Ovary (tissue), 9 donors: Measurements from ENCODE around the gene CPXM2. TPM values are rescaled to one million over a fixed set of nuclear protein-coding genes. Genes with fewer than 3 reads are reported as not detected.
"Not testable (repeated sequence)": the region's sequence is repeated elsewhere in the genome, so short reads cannot be mapped to it uniquely, and the experiment has no call there.

Experiments used
- DNase-seq, 5 donors: peaks; one replicate each; pipeline ENCODE4 v3.0.0-alpha.2; 2019 to 2020
- H3K27ac ChIP-seq, 2 donors: fragments of 200-600 bp; one replicate each; pipeline versions ENCODE4 v1.5.1 to v1.8.0; 2019 to 2022
- H3K27me3 ChIP-seq: fragments of 200-600 bp; one replicate; pipeline ENCODE4 v1.8.0; 2022
- H3K36me3 ChIP-seq: fragments of 200-600 bp; sonication (generic); one replicate; pipeline ENCODE4 v1.5.1; 2019
- H3K4me1 ChIP-seq: one replicate; pipeline ENCODE4 v1.8.1; 2013; ENCODE audit warnings: mild to moderate bottlenecking, moderate library complexity; ENCODE audit not compliant: insufficient read depth
- H3K4me3 ChIP-seq: fragments of 200-600 bp; sonication (generic); one replicate; pipeline ENCODE4 v1.5.1; 2017
- H3K9me3 ChIP-seq, 2 donors: fragments of 200-600 bp in 1 of 2; sonication (generic) in 1 of 2; one replicate each; pipeline versions ENCODE4 v1.5.1 to v1.8.1; 2013 to 2019; ENCODE audit warnings: mild to moderate bottlenecking in 1 of 2, moderate library complexity in 1 of 2
- CTCF ChIP-seq, 3 donors: fragments of 450-650 bp in 2 of 3; fragments of 200-600 bp in 1 of 3; IDR thresholded peaks; one replicate each; pipeline versions ENCODE4 v1.5.1 to v1.8.0; 2016 to 2022; ENCODE audit warnings: antibody characterized with exemption in 3 of 3, mild to moderate bottlenecking in 1 of 3
- EP300 ChIP-seq: sonication (generic); formaldehyde crosslinking; IDR thresholded peaks from one replicate; pipeline ENCODE4 v1.6.1; 2017; ENCODE audit warnings: antibody characterized with exemption
- POLR2A ChIP-seq: fragments of 450-650 bp; IDR thresholded peaks from one replicate; pipeline ENCODE4 v1.6.1; 2017; ENCODE audit warnings: antibody characterized with exemption, mild to moderate bottlenecking, moderate library complexity
- WGBS, 3 donors: extraction: QIAGEN DNeasy Blood & Tissue Kit in 1 of 3; methylation state at CpG; one replicate each; pipeline versions ENCODE4 v1.1.5 to v1.1.7; 2013 to 2017; 5-methylcytosine and 5-hydroxymethylcytosine counted together
- intact Hi-C, 4 donors: fragments of 100-400 bp; cut with DNase I; formaldehyde crosslinking; loops; one replicate each; pipeline versions ENCODE4 v1.11.0 to v1.15.1; 2022 to 2023
- polyA plus RNA-seq, 2 donors: library from polyadenylated mRNA; stranded (reverse); fragments of 200-250 nt in 1 of 2; fragments of 350-450 nt in 1 of 2; fragmentation: Illumina TruSeq in 1 of 2; extraction: RNeasy Lipid Tissue Mini Kit (QIAGEN cat#74804) in 1 of 2; gene quantifications; one replicate each; pipeline ENCODE4 v1.2.3, GENCODE V29; 2013 to 2014
- total RNA-seq, 7 donors: library from RNA; depleted of rRNA in 2 of 7; stranded (reverse); fragments of >200 nt in 2 of 7; fragmentation: NEBNext Ultra II Directional in 3 of 7; extraction: Animal tissue kit (Norgen Biotek cat#: 25700) in 3 of 7; gene quantifications; one replicate each; pipeline versions ENCODE4 v1.1.0 to v1.2.4, GENCODE V29; 2016 to 2023
- donor health status: DM: no; HTN: no; CAD: no; lungs with moderate emphysema.
- donor health status: DM: no; HTN: no; CAD: no.
- donor health status: Bipolar disorder and iron deficiency.
- donor health status: DM: yes; HTN: yes; CAD: no.
- donor health status: DM: no; HTN: no; CAD: no.
- donor health status: DM: yes; HTN: yes; CAD: no.

Gene CPXM2
- total and polyA plus RNA-seq, 9 donors, result 5.5 to 66.0 (median 13.3) TPM

DNA sequence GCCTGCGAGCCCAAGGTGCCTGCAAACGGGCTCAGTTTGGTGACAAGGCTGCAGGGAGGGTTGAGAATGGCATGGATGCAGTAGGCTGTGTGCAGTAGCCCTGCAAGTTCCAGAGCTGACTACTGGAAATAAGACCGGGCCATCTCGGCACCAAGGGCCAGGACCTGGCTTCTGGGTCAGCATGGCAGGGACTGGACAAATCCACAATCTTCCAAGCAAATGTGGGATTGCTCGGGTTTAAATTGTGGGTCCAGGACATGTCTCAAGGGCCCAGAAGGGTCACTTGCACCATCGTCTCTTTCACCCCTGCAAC, 147.4 kb downstream of the CPXM2 start:
- Histone ChIP-seq H3K4me1 (no peaks in the 10 kb centered on the region), H3K9me3 (no peaks in the 10 kb centered on the region), H3K27ac (no peak overlapping the region), H3K4me3 (no peak overlapping the region), H3K27me3 (no peaks in the 10 kb centered on the region), H3K36me3 (no peaks in the 10 kb centered on the region)
- DNase-seq, result no peak
- no peak for TF ChIP-seq POLR2A
- no peak for TF ChIP-seq CTCF (IDR thresholded peaks at IDR 0.05)
- TF ChIP-seq EP300, result no peak
- WGBS, 3 donors, result 71 to 74% (median 72%) methylated on average over 6 of the region's 6 CpGs
- intact Hi-C loops, result no loop called here

GRCh38 chr10:123743441-123744223, 148.0 kb downstream of the CPXM2 start:
- no peak for DNase-seq
- Histone ChIP-seq H3K9me3 (no peaks in the 10 kb centered on the region), H3K36me3 (no peaks in the 10 kb centered on the region), H3K27ac (no peak overlapping the region), H3K4me3 (no peak overlapping the region), H3K27me3 (no peaks in the 10 kb centered on the region), H3K4me1 (no peaks in the 10 kb centered on the region)
- 32 to 41% (median 34%) methylated on average over 13 of the region's 13 CpGs for whole genome bisulfite sequencing, 3 donors
- TF ChIP-seq EP300 (no peak), CTCF (IDR thresholded peaks at IDR 0.05) (no peak), POLR2A (no peak)
- intact Hi-C loops, result no loop called here

DNA sequence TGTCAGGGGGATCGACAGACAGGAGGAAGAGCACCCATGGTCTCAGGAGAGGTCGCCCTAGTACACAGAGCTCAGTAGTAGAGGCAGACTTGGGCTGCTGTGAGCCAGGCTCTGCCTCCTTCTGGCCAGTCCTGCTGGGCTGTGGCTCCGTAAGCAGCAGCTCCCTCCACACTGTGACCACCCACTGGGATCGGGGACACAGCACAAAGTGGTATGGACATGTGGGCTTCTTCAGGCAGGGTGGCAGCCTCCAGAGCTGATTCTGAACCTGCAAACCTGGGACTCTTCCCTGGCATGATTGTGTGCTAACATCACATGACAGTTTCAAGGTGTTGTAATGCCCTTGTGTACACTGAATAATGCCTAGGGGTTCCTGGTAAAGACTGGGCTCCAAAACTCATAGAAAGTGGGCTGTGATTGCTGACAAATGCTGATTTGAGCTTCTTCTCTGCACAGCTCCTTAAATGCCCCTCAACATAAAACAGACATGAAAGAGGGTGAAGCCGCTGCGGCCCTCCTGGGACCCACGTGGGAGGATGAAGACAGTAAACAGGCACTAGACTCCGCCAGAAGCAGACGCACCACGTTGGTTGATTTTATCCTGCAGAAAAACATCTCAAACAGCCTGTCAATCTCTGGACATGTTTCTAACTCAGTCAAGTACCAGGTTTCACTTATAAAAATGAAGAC, 148.7 kb downstream of the CPXM2 start:
- no peak for DNase-seq
- no peaks in the 10 kb centered on the region for H3K4me1 ChIP-seq
- no peak overlapping the region for H3K27ac ChIP-seq
- H3K27me3 ChIP-seq, result no peaks in the 10 kb centered on the region
- H3K4me3 ChIP-seq, result no peak overlapping the region
- no peak for TF ChIP-seq EP300
- TF ChIP-seq POLR2A, result no peak
- intact Hi-C loops, result no loop called here
- no peaks in the 10 kb centered on the region for H3K9me3 ChIP-seq
- WGBS, 3 donors, result 47 to 52% (median 50%) methylated on average over 10 of the region's 10 CpGs
- no peaks in the 10 kb centered on the region for H3K36me3 ChIP-seq

GRCh38 chr10:123741711-123742110, 149.9 kb downstream of the CPXM2 start:
- no peaks in the 10 kb centered on the region for H3K4me1 ChIP-seq
- intact Hi-C loops, result no loop called here
- H3K27ac ChIP-seq, result no peak overlapping the region
- no peaks in the 10 kb centered on the region for H3K27me3 ChIP-seq
- H3K4me3 ChIP-seq, result no peak overlapping the region
- no peaks in the 10 kb centered on the region for H3K9me3 ChIP-seq
- WGBS, 3 donors, result 89 to 92% (median 91%) methylated on average over 5 of the region's 5 CpGs
- DNase-seq, result no peak
- H3K36me3 ChIP-seq, result no peaks in the 10 kb centered on the region
- no peak for TF ChIP-seq POLR2A
- no peak for TF ChIP-seq CTCF (IDR thresholded peaks at IDR 0.05)
- no peak for TF ChIP-seq EP300

DNA sequence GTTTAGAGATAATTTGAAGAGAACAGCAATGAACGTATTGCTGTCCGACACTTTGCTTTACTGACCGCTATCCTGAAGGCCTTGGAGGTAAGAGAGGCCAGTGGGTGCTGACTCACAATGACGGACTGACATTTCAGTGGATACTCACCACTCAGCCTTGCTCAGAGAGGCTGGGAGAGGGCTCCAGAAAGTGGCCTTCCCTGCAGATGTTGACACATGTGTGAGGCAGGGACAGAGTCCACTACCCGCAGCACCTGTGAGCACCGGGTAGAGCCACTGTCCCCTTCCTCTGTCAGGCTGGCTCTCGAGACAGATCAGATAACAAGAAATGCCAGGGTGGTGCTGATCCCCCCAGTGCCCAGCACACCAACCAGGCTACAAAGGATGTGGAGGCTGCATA, 150.5 kb downstream of the CPXM2 start:
- H3K27me3 ChIP-seq, result no peaks in the 10 kb centered on the region
- H3K9me3 ChIP-seq, result no peaks in the 10 kb centered on the region
- H3K4me1 ChIP-seq, result no peaks in the 10 kb centered on the region
- DNase-seq, result no peak
- H3K27ac ChIP-seq, result no peak overlapping the region
- 37 to 60% (median 37%) methylated on average over 7 of the region's 7 CpGs for WGBS, 3 donors
- no peak for TF ChIP-seq POLR2A
- TF ChIP-seq EP300, result no peak
- no peak for TF ChIP-seq CTCF (IDR thresholded peaks at IDR 0.05)
- H3K4me3 ChIP-seq, result no peak overlapping the region
- intact Hi-C loops, result no loop called here
- no peaks in the 10 kb centered on the region for H3K36me3 ChIP-seq

GRCh38 chr10:123736917-123737316, 154.7 kb downstream of the CPXM2 start:
- H3K4me1 ChIP-seq, H3K27ac ChIP-seq, H3K4me3 ChIP-seq, H3K27me3 ChIP-seq, DNase-seq, intact Hi-C loops, H3K9me3 ChIP-seq, H3K36me3 ChIP-seq: not testable (repeated sequence)
- WGBS, 3 donors, result 61 to 93% (median 88%) methylated on average over 4 of the region's 4 CpGs
